ENCODE results near the gene GLUD1. TPM values are rescaled to one million over a fixed set of nuclear protein-coding genes. Genes with fewer than 3 reads are reported as not detected.

Gene GLUD1
- total RNA-seq, 1 donor from 2014 or later, result 157 TPM

Other genes starting within 250 kb of the GLUD1 start
- gene MMRN2, start 137.2 kb downstream of the GLUD1 start, total RNA-seq, result 99.0 TPM
- 706 TPM for gene SNCG, start 136.2 kb downstream of the GLUD1 start, total RNA-seq
- gene ADIRF, start 126.4 kb downstream of the GLUD1 start, total RNA-seq, result 790 TPM
- gene FAM25A, start 74.5 kb downstream of the GLUD1 start, total RNA-seq, result not detected
- 34.1 TPM for gene SHLD2, start 363 bp upstream of the GLUD1 start, total RNA-seq
- gene NUTM2A, start 130.6 kb upstream of the GLUD1 start, total RNA-seq, result 1.5 TPM